ENCODE results near the gene ANXA2R. TPM values are rescaled to one million over a fixed set of nuclear protein-coding genes. Genes with fewer than 3 reads are reported as not detected.

Gene ANXA2R
- total RNA-seq, 1 experiment from 2014 or later, result 0.20 TPM

GRCh38 chr5:43020399-43020746 lies 19.7 kb downstream of the ANXA2R start:
- Histone ChIP-seq H4K8ac (replicated peaks; ENCODE audit: insufficient read length, low read depth, low read length) (no peak overlapping the region), H3K9ac (ENCODE audit: extremely low read depth, insufficient read length, low read length) (no peak overlapping the region)
- no CpG with 5 or more reads among the region's 11 CpGs for WGBS (ENCODE audit: extremely low coverage, insufficient read length, low lambda C conversion rate)

More at GRCh38 chr5:43020399-43020746, 19.7 kb downstream of the ANXA2R start:
- no peaks in the 10 kb centered on the region for H3K79me2 ChIP-seq (ENCODE audit: insufficient read depth, low read length)
- H3K4me2 ChIP-seq (ENCODE audit: insufficient read depth, insufficient read length, low read length), result peak overlapping the region; percentile 2
- peak; percentile 52 for DNase-seq
- no peak overlapping the region for H3K56ac ChIP-seq (ENCODE audit: insufficient read length, low read depth, low read length)
- no peak overlapping the region for H3K18ac ChIP-seq (ENCODE audit: insufficient read length, low read depth, low read length)
- Mint-ChIP-seq H3K9me3 (peaks cover 0 to 6% of the 10 kb centered on the region in 2 experiments; a peak in 3 of 5 replicates), H3K4me1 (peaks cover 37 to 46% of the 10 kb centered on the region in 2 experiments), H3K4me3 (no peak overlapping the region; a peak in 2 of 5 replicates), H3K36me3 (ENCODE audit: insufficient read depth in 1 of 3, low read depth in 3 of 3) (no peaks in the 10 kb centered on the region), H3K27ac (no peak overlapping the region), H3K27me3 (ENCODE audit: low read depth) (peaks cover 98% of the 10 kb centered on the region)
- H3T11ph ChIP-seq (ENCODE audit: low read length), result no peak overlapping the region
- no peak overlapping the region for H3K4ac ChIP-seq (ENCODE audit: low read depth, low read length)
- H2BK20ac ChIP-seq (ENCODE audit: low read depth, low read length, poor library complexity, severe bottlenecking), result no peak overlapping the region
- no peak overlapping the region for H3K23ac ChIP-seq (ENCODE audit: insufficient read length, low read depth, low read length)
- H3K27me3 ChIP-seq (ENCODE audit: insufficient read depth, low read length), result peaks cover 63% of the 10 kb centered on the region; the same call in 1 of the 2 replicates
- H3K79me1 ChIP-seq (ENCODE audit: insufficient read depth, low read depth, low read length, poor library complexity, severe bottlenecking), result no peaks in the 10 kb centered on the region
- peaks cover 12% of the 10 kb centered on the region for H3K23me2 ChIP-seq (ENCODE audit: insufficient read length, low read depth, low read length, poor library complexity, severe bottlenecking)
- TF ChIP-seq CTCF (conservative IDR thresholded peaks at IDR 0.05), result peak; percentile 23; the same call in 1 of the 3 replicates
- H3K9me3 ChIP-seq (ENCODE audit: control insufficient read depth, low read depth, low read length), result no peaks in the 10 kb centered on the region
- peaks cover 9% of the 10 kb centered on the region for H3K4me1 ChIP-seq (ENCODE audit: insufficient read depth, low read length)
- H3K27ac ChIP-seq (ENCODE audit: insufficient read length, low read depth, low read length), result no peak overlapping the region
- H2BK120ac ChIP-seq (ENCODE audit: low read depth, low read length, poor library complexity, severe bottlenecking), result no peak overlapping the region
- H2BK12ac ChIP-seq (ENCODE audit: insufficient read length, low read depth, low read length), result no peak overlapping the region
- no peak overlapping the region for H3K14ac ChIP-seq (ENCODE audit: insufficient read depth, low read length)
- H4K91ac ChIP-seq (ENCODE audit: insufficient read length, low read depth, low read length), result no peak overlapping the region
- H4K20me1 ChIP-seq (ENCODE audit: control insufficient read depth, insufficient read depth, insufficient read length), result no peaks in the 10 kb centered on the region
- no peak overlapping the region for H2AK5ac ChIP-seq (ENCODE audit: insufficient read length, low read length)
- no peak overlapping the region for H2AFZ ChIP-seq (ENCODE audit: low read length)
- no peak overlapping the region for H2BK5ac ChIP-seq (ENCODE audit: insufficient read length, low read length)
- H2BK15ac ChIP-seq (ENCODE audit: low read depth, low read length), result no peak overlapping the region
- no peak overlapping the region for H4K5ac ChIP-seq (ENCODE audit: insufficient read length, low read depth, low read length)

All from H9 (cell line).